HepG2 (cell line): ENCODE data around the gene C11orf68.

Experiments
- CBX5 ChIP-seq: sonication (generic); formaldehyde crosslinking; IDR thresholded peaks from 2 replicates; pipeline ENCODE4 v1.4.0; 2020; ENCODE audit warnings: missing genetic modification reagents, borderline replicate concordance
- FOXK2 ChIP-seq: fragments of 450-650 bp; IDR thresholded peaks from 2 replicates; pipeline ENCODE4 v1.6.1; 2016
- FOXP1 ChIP-seq, 2 experiments: fragments of 450-650 bp in 1 of 2; IDR thresholded peaks; 2 replicates each; pipeline ENCODE4 v1.6.1; 2017 to 2018; ENCODE audit warnings: antibody characterized with exemption in 1 of 2
- MXI1 ChIP-seq: IDR thresholded peaks from 3 replicates; pipeline ENCODE4 v1.6.1; 2012; ENCODE audit warnings: low read depth, low read length, inconsistent platforms, borderline replicate concordance
- NKX3-1 ChIP-seq: sonication (generic); formaldehyde crosslinking; IDR thresholded peaks from 2 replicates; pipeline ENCODE4 v1.5.0; 2020; ENCODE audit warnings: missing genetic modification reagents
- RAD21 ChIP-seq: fragments of 450-650 bp; formaldehyde crosslinking; IDR thresholded peaks from 2 replicates; pipeline ENCODE4 v1.5.0; 2020; ENCODE audit warnings: mild to moderate bottlenecking
- SRSF9 ChIP-seq: fragments of 200-400 bp; formaldehyde crosslinking; IDR thresholded peaks from 2 replicates; pipeline ENCODE4 v1.6.1; 2018; ENCODE audit warnings: borderline replicate concordance, mild to moderate bottlenecking, low read depth, low read length; ENCODE audit not compliant: insufficient read depth, poor library complexity, severe bottlenecking
- YY1 ChIP-seq: IDR thresholded peaks from 2 replicates; pipeline ENCODE4 v1.6.1; 2011; ENCODE audit warnings: low read length, low read depth, moderate library complexity, mild to moderate bottlenecking; ENCODE audit not compliant: insufficient read depth, insufficient replicate concordance
- ZBTB1 ChIP-seq: sonication (generic); formaldehyde crosslinking; IDR thresholded peaks from 2 replicates; pipeline ENCODE4 v1.4.0; 2020; ENCODE audit warnings: missing genetic modification reagents, borderline replicate concordance
- TF ChIP-seq, protein P1 (sequence below): sonication (generic); formaldehyde crosslinking; IDR thresholded peaks from 2 replicates; pipeline ENCODE4 v1.5.0; 2020; ENCODE audit warnings: mild to moderate bottlenecking, missing genetic modification reagents
- TF ChIP-seq, protein P2 (sequence below): sonication (generic); formaldehyde crosslinking; IDR thresholded peaks from 2 replicates; pipeline ENCODE4 v1.9.0; 2022; ENCODE audit warnings: missing genetic modification reagents, mild to moderate bottlenecking, borderline replicate concordance

DNA sequence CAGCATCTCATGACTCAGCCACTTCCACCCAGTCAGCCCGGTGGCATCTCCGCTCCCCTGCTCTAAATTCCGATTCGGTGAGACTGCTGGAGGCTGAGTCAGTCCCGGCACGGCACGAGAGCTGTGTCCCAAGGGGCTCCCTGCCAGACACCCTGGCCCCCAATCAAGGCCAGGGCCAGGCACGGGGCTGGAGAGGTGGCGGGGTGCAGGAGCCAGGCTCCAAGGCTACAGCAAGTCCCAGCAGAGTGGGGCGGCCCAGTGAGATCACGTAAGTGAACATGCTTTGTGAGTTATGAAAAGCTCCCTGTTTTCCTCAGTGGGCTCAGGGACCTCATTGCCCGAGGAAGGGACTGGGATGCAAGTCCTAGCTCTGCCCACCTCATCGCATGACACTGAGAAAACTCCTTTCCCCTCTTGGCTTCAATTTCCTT, 3.0 kb downstream of the C11orf68 start:
- TF ChIP-seq MXI1 (peak; percentile 23; the same call in 1 of the 3 replicates), NKX3-1 (CRISPR knock-in tag) (no peak), RAD21 (CRISPR knock-in tag) (no peak), FOXK2 (no peak), CBX5 (CRISPR knock-in tag) (no peak), ZBTB1 (CRISPR knock-in tag) (no peak), FOXP1 (IDR thresholded peaks at IDR 0.05) (no peak), FOXP1 (CRISPR knock-in tag; IDR thresholded peaks at IDR 0.05) (no peak), YY1 (no peak), SRSF9 (no peak)
- TF ChIP-seq, protein P1, sequence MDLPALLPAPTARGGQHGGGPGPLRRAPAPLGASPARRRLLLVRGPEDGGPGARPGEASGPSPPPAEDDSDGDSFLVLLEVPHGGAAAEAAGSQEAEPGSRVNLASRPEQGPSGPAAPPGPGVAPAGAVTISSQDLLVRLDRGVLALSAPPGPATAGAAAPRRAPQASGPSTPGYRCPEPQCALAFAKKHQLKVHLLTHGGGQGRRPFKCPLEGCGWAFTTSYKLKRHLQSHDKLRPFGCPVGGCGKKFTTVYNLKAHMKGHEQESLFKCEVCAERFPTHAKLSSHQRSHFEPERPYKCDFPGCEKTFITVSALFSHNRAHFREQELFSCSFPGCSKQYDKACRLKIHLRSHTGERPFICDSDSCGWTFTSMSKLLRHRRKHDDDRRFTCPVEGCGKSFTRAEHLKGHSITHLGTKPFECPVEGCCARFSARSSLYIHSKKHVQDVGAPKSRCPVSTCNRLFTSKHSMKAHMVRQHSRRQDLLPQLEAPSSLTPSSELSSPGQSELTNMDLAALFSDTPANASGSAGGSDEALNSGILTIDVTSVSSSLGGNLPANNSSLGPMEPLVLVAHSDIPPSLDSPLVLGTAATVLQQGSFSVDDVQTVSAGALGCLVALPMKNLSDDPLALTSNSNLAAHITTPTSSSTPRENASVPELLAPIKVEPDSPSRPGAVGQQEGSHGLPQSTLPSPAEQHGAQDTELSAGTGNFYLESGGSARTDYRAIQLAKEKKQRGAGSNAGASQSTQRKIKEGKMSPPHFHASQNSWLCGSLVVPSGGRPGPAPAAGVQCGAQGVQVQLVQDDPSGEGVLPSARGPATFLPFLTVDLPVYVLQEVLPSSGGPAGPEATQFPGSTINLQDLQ: no peak
- TF ChIP-seq, protein P2, sequence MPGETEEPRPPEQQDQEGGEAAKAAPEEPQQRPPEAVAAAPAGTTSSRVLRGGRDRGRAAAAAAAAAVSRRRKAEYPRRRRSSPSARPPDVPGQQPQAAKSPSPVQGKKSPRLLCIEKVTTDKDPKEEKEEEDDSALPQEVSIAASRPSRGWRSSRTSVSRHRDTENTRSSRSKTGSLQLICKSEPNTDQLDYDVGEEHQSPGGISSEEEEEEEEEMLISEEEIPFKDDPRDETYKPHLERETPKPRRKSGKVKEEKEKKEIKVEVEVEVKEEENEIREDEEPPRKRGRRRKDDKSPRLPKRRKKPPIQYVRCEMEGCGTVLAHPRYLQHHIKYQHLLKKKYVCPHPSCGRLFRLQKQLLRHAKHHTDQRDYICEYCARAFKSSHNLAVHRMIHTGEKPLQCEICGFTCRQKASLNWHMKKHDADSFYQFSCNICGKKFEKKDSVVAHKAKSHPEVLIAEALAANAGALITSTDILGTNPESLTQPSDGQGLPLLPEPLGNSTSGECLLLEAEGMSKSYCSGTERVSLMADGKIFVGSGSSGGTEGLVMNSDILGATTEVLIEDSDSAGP (CRISPR knock-in tag): no peak
